MM.1S (cell line): ENCODE data around the gene NBAS.

ENCODE experiments used
- DNase-seq: peaks from one replicate; pipeline ENCODE4 v3.0.0-alpha.2; 2015
- H2AFZ ChIP-seq: fragments of 300-600 bp; sonication (generic); 2 replicates; pipeline ENCODE4 v1.6.0; 2016; ENCODE audit warnings: antibody characterized with exemption, low read length
- H3F3A ChIP-seq: fragments of 300-600 bp; sonication (generic); 2 replicates; pipeline ENCODE4 v1.6.1; 2016; ENCODE audit warnings: mild to moderate bottlenecking, antibody characterized with exemption, low read length, moderate library complexity, mixed read lengths; ENCODE audit not compliant: insufficient read depth
- H3K27ac ChIP-seq: fragments of 300-600 bp; sonication (generic); 2 replicates; pipeline ENCODE4 v1.5.1; 2016; ENCODE audit warnings: mild to moderate bottlenecking, low read length
- H3K27me3 ChIP-seq: fragments of 300-600 bp; sonication (generic); replicated peaks from 2 replicates; pipeline ENCODE4 v1.6.0; 2016; ENCODE audit warnings: low read length; ENCODE audit not compliant: insufficient read depth
- H3K36me3 ChIP-seq: fragments of 300-600 bp; sonication (generic); replicated peaks from 2 replicates; pipeline ENCODE4 v1.6.1; 2016; ENCODE audit warnings: mild to moderate bottlenecking, low read length, mixed read lengths; ENCODE audit not compliant: insufficient read depth
- H3K4me1 ChIP-seq: fragments of 300-600 bp; sonication (generic); 2 replicates; pipeline ENCODE4 v1.6.1; 2016; ENCODE audit warnings: low read length, mixed read lengths
- H3K4me2 ChIP-seq: fragments of 300-600 bp; sonication (generic); 2 replicates; pipeline ENCODE4 v1.6.0; 2016; ENCODE audit warnings: low read depth, low read length
- H3K4me3 ChIP-seq: fragments of 300-600 bp; sonication (generic); 2 replicates; pipeline ENCODE4 v1.5.1; 2016; ENCODE audit warnings: low read length, mixed read lengths
- H3K79me2 ChIP-seq: fragments of 300-600 bp; sonication (generic); 2 replicates; pipeline ENCODE4 v1.6.1; 2016; ENCODE audit warnings: mixed run types, low read length, mixed read lengths
- H3K9ac ChIP-seq: fragments of 300-600 bp; sonication (generic); 2 replicates; pipeline ENCODE4 v1.6.1; 2016; ENCODE audit warnings: low read length, mixed read lengths
- H3K9me2 ChIP-seq: fragments of 300-600 bp; sonication (generic); replicated peaks from 2 replicates; pipeline ENCODE4 v1.6.1; 2016; ENCODE audit warnings: mild to moderate bottlenecking, low read length, mixed read lengths; ENCODE audit not compliant: insufficient read depth
- H3K9me3 ChIP-seq: fragments of 300-600 bp; sonication (generic); replicated peaks from 2 replicates; pipeline ENCODE4 v1.6.1; 2016; ENCODE audit warnings: mild to moderate bottlenecking, low read length, mixed read lengths; ENCODE audit not compliant: insufficient read depth
- H4K20me1 ChIP-seq: fragments of 300-600 bp; sonication (generic); 2 replicates; pipeline ENCODE4 v1.6.1; 2016; ENCODE audit warnings: mild to moderate bottlenecking, low read length, moderate library complexity, mixed read lengths; ENCODE audit not compliant: insufficient read depth
- EZH2 ChIP-seq: fragments of 300-600 bp; sonication (generic); optimal IDR thresholded peaks from 2 replicates; pipeline ENCODE3; 2017; ENCODE audit warnings: low read depth, mild to moderate bottlenecking, antibody characterized with exemption, low read length, mixed read lengths
- EZH2phosphoT487 ChIP-seq: fragments of 300-600 bp; sonication (generic); IDR thresholded peaks from 2 replicates; pipeline ENCODE4 v1.6.1; 2018; ENCODE audit warnings: antibody characterized with exemption, low read length
- TF ChIP-seq, protein P1 (sequence below): fragments of 300-600 bp; sonication (generic); IDR thresholded peaks from 2 replicates; pipeline ENCODE4 v1.5.1; 2016; ENCODE audit warnings: antibody characterized with exemption, low read length, mixed read lengths

Gene NBAS

DNA sequence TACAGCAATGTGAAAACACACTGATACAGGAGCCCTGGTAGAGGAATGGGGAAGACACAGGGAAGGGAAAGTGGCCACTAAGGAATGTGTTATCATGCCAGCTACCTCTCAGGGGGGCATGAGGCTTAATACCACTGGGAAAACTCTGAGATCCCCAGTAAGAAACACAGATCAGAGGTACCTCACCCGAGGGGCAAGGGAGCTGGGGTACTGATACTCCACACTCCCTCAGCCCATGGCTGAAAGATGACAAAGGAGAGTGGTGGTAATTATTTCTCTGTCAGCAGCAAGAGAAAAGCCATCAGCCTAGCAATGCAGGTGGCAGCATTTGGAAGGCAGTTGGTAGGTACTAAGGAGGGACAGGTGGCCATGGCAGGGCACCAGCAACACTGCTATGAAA, 434.8 kb downstream of the NBAS start:
- Histone ChIP-seq H3K27ac (peak overlapping the region; percentile 45; the same call in 1 of the 2 replicates), H3K27me3 (no peaks in the 10 kb centered on the region), H3K4me1 (peaks cover 11% of the 10 kb centered on the region), H2AFZ (peak overlapping the region; percentile 19; the same call in 1 of the 2 replicates), H3K4me3 (no peak overlapping the region), H3K36me3 (no peaks in the 10 kb centered on the region), H3F3A (no peaks in the 10 kb centered on the region; the same call in 1 of the 2 replicates), H3K9ac (no peak overlapping the region), H3K9me3 (no peaks in the 10 kb centered on the region), H4K20me1 (no peaks in the 10 kb centered on the region), H3K9me2 (no peaks in the 10 kb centered on the region), H3K79me2 (no peaks in the 10 kb centered on the region), H3K4me2 (no peak overlapping the region)
- TF ChIP-seq EZH2phosphoT487 (no peak), EZH2 (no peak)
- TF ChIP-seq, protein P1, sequence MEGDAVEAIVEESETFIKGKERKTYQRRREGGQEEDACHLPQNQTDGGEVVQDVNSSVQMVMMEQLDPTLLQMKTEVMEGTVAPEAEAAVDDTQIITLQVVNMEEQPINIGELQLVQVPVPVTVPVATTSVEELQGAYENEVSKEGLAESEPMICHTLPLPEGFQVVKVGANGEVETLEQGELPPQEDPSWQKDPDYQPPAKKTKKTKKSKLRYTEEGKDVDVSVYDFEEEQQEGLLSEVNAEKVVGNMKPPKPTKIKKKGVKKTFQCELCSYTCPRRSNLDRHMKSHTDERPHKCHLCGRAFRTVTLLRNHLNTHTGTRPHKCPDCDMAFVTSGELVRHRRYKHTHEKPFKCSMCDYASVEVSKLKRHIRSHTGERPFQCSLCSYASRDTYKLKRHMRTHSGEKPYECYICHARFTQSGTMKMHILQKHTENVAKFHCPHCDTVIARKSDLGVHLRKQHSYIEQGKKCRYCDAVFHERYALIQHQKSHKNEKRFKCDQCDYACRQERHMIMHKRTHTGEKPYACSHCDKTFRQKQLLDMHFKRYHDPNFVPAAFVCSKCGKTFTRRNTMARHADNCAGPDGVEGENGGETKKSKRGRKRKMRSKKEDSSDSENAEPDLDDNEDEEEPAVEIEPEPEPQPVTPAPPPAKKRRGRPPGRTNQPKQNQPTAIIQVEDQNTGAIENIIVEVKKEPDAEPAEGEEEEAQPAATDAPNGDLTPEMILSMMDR = no peak
- DNase-seq = no peak

DNA sequence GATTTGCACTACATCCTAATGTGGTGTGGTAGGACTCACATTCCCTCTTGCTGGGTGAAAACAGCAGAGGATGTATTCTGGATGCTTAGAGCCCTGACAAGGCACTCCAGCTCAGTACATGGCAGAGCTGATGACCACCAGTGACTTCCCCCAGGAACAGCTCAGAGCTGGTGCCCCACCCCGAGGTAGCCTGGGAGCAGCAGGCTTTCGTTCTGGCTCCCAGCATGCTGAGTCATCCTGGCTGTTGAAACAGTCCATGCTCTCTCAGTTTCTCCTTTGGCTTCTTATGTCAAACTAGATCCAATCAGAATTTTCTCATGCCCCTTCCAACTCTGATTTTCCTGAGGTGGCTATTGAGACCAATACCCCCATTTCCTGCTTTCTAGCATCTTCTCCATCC, 438.2 kb downstream of the NBAS start:
- Histone ChIP-seq H3K4me2 (no peak overlapping the region), H2AFZ (no peak overlapping the region), H3F3A (no peaks in the 10 kb centered on the region; the same call in 1 of the 2 replicates), H3K27ac (no peak overlapping the region), H3K9ac (no peak overlapping the region), H3K36me3 (no peaks in the 10 kb centered on the region), H3K27me3 (no peaks in the 10 kb centered on the region), H3K9me2 (no peaks in the 10 kb centered on the region), H3K9me3 (no peaks in the 10 kb centered on the region), H3K79me2 (no peaks in the 10 kb centered on the region), H4K20me1 (no peaks in the 10 kb centered on the region), H3K4me3 (no peak overlapping the region), H3K4me1 (peaks cover 11% of the 10 kb centered on the region)
- TF ChIP-seq EZH2phosphoT487 (no peak), EZH2 (no peak)
- TF ChIP-seq, protein P1 = no peak
- no peak for DNase-seq

DNA sequence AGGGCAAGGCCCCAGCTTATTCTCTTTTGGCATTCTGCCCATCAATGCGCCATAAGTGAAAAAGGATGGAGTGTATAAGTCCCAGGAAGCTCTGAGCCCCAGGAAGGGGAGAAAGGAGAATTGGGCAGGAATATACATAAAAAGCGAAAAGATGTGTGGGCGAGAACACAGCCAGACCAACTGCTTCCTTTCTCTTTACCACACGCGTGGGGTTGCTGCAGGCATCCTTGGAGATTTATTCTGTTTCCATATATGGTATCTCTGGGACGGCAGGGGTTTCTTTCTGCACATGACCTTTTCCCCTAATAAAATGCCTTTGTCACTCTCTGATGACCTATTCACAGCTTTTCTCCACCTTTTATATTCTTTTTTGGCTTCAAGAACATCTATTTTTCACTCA, 440.5 kb downstream of the NBAS start:
- Histone ChIP-seq H3K9ac (no peak overlapping the region), H3K4me1 (no peaks in the 10 kb centered on the region), H4K20me1 (no peaks in the 10 kb centered on the region), H3K27me3 (no peaks in the 10 kb centered on the region), H3K9me2 (no peaks in the 10 kb centered on the region), H3K36me3 (no peaks in the 10 kb centered on the region), H3K27ac (no peak overlapping the region), H3K4me3 (no peak overlapping the region), H2AFZ (no peak overlapping the region), H3K4me2 (no peak overlapping the region), H3K79me2 (no peaks in the 10 kb centered on the region), H3F3A (no peaks in the 10 kb centered on the region), H3K9me3 (no peaks in the 10 kb centered on the region)
- no peak for DNase-seq
- TF ChIP-seq EZH2phosphoT487 (no peak), EZH2 (no peak)
- TF ChIP-seq, protein P1 = no peak
